HL-60/S4 (cell line): ENCODE measurements around the gene ETV5.

Experiments used
- in situ Hi-C: fragments of 300-500 bp; cut with MboI; formaldehyde crosslinking; loops from 2 replicates; pipeline ENCODE4 v1.14.3; 2022; ENCODE audit warnings: low sequenced_read_pairs

Gene ETV5

DNA sequence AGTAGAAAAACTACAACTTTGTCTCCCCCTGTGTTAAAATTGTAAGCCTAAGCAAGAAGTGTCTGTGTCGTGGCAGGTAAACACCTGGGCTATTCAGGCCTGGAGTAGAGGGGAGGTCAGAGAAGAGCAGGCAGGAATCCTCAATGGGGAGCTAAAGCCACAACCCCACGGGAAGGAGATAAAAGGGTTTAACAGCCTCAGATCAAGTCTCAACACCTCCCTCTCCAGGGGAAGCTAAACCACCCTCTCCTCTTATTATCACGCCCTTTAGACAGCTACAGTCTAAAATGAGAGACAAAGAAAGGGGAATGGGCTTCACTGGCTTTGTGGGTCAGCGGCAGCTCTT, 11.6 kb downstream of the ETV5 start:
- in situ Hi-C loops, result no loop called here

DNA sequence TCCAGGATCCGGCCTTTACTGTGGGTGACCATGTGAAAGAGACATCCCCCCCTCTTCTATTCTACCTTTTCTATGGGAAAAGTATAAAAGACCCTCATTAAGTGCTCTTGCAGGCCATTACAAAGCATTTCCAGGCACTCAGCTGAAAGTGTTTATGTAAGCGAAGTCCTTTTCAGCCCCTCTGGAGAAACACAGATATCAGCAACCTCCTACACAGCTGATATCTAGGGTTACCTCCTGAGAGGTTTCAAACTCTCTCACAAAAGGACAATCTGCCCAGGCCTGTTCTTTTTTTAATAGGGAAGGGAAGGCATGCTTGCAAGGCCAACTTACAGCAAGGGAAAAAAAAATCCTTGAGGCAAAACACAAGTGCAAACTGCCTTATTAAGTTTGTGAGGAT, 12.6 kb downstream of the ETV5 start:
- in situ Hi-C loops, result no loop called here

DNA sequence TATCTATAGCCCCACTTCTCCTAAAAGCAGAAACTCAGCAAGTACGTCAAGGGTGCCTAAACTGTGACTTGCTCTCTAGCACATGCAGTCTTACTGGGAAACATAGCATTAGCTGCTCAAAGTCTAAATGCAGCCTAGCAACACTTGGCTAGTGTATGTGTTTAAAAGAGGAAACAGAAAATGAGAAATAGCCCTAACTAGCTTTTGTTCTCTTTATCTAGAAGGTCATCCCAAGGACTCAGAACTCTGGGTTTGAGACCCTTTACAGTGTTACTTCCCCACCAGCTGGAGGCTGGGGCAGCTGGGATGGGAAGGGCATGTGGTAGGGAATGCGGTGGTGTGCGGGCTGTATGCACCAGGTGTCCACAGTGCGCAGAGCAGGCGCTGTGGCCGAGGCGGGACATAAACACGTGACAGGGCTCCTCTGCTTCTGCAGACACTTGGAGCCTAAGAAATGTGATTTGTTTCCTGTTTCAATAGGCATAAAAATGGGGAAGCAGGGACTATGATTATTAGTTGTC, 13.3 kb downstream of the ETV5 start:
- in situ Hi-C loops, result no loop called here

DNA sequence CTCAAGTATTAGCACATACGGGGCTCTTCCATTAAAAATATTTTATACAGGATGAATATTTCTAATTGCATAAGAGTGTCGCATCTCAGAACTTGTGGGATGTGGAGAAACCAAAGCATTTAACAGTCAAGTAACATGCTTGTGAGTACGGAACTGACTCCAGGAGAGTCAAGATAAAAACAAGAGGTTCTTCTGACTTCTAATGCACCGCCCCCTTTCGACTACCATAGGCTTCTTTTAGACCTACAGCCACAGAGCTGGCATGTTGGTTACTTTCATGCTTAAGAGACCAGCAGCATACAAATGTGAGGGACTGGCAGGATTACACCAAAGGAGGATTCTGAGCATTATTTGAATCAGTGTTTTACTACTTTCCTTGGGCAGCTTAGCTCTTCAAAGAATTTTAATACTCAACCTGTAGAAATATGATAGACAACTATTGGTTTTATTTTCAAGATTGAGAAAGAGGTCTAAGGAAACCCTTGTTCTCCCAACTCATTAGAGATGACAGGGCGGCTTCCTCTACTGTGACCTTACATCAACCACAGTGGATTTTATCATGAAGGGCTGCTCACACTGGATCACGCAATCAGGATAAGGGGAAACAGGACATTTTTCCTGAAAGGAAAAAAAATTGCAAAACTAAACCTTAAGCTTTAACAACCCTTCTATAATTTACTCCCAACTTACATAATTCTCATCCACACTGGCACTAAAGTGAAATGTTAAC, 14.0 kb downstream of the ETV5 start:
- in situ Hi-C loops, result no loop called here

DNA sequence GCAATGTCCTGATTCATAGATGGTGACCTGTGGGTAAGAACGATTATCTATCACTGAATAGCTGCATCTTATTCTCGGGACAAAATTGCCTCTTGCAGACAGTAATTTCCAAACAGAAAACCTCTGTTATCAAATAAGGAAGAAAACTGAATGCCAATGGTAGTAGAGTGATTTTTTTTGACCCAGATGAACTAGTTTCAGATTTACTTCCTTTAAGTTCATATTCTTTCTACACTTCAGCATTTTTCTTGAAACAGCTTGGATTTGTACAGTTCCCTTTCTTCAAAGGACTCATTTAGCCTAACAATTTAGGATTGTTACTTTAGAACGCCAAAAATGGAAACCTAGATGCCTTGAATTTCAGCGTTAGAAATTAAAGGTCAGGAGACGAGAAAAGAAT, 14.6 kb downstream of the ETV5 start:
- in situ Hi-C loops, result no loop called here

DNA sequence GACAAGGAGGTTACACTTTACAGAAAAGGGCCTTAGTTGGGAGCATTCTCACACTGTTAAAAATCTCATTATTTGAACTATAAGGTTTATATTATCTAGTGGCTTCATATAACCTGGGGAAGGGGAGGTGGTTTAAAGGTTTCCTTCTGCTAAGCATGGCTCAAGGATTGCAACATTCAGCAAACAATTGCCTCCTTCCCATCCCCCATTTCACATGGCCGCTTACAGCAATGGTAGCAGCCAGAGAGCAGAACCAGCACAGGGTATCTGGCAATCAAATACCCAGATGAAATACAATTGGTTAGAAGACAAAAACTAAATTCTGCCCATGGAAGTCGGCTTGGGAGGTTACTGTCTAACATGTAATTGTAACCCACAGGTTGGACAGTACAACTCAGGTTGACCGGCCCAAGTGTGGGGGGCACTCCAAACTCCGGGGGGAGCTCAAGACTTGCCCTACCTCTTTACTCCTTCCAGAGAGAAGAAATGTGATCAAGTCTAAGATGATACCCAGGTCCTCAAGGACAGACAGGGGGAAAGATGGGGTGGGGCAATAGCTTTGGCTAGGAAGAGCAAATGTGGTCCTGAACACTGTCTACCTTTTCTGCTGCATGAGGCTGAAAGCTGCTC, 15.5 kb downstream of the ETV5 start:
- in situ Hi-C loops, result no loop called here

DNA sequence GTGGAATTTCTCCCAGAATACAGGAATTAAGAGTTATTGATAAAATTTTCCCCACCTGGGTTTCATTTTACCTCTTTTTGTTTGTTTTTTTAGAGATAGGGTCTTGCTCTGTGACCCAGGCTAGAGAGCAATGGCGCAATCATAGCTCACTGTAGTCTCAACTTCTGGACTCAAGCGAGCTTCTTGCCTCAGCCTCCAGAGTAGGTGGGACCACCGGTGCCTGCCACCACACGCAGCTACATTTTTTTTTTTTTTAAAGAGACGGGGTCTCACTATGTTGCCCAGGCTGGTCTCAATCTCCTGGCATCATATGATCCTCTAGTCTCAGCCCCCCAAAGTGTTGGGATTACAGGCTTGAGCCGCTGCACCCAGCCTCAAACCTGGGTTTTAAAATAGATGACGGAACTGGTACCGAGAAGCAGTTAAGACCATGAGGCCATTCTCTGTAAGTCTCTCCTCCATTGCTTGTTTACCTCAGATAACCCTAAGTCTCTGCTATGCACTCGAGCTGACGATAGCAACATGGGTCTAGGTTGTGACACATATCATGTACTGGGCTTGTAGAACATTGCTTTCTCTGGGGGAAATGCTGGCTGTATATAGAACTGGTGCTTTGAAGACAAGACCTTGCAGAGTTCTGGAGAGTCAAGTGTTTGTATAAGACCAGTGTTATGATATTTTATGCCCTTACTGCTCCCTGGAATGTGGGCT, 16.4 kb downstream of the ETV5 start:
- in situ Hi-C loops, result no loop called here

DNA sequence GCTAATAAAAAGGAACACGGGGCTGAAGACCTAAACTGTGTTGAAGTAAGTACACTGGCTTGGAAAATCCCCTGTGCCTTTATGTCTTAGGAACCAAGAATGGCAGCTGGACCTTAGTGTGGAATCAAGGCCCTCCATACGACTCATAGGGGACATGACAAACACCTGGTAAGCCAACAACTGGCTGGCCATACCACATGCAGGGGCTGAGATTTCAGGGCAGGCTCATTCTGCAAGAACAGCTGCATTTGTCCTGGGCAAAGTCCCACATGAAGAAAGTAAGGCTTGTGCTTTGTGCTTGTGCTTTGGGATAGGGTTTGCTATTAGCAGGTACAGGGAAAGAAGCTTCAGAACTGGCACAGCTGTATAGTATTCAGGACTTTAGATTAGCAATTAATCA, 18.0 kb downstream of the ETV5 start:
- in situ Hi-C loops, result no loop called here

DNA sequence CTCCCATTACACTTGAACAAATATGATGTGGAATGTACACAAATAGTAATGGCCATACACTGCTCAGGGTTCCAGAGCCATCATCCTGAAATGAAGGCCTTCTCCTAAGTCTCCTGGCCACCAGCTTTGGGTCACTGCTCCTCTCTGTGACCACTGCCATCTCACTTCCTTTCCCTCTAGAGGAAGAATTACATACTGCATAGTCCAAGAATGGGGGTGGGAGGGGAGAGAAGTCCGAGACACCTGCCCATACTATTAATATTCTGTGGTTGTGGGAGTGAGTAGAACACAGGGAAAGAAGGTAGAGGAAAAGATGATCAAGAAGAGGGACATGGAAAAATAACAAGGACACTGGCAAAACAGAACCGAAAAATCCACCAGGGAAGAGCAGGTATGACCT, 20.6 kb downstream of the ETV5 start:
- in situ Hi-C loops, result no loop called here

DNA sequence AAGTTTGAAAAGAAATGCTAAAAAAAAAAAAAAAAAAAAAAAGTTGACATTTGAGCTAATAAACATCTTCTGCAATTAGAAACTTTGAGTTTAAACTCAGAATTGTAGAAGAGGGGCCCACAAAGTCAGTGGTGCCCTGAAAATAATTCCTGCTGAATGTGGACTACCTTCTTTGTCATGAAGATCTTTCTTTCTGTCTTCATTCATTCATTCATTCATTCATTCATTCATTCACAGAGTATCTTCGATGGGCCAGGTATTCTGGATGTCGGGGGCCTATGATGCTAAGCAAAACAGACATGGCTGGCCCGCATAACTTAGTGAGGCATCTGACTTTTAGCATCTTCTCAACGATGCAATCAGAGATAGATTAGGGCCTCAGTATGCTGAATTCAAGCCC, 24.6 kb downstream of the ETV5 start:
- in situ Hi-C loops, result no loop called here

DNA sequence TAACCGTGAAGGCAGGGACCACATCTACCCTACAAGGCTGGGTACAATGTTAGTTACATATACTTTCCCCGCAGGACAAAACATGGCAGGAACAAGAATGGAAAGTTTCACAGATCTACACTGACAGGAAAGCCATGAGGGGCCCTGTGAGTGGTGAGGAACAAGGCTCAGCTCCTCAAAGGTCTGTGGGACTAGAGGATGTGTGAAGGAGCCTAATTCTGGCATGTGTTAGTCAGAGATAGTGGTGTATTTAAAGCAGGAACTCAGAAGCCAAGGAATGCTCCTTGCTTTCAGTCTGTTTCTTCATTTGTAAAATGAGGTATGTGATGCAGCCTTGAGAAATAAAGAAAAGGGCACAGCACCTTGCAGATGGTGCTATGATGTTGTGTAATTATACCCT, 25.1 kb downstream of the ETV5 start:
- in situ Hi-C loops, result no loop called here

DNA sequence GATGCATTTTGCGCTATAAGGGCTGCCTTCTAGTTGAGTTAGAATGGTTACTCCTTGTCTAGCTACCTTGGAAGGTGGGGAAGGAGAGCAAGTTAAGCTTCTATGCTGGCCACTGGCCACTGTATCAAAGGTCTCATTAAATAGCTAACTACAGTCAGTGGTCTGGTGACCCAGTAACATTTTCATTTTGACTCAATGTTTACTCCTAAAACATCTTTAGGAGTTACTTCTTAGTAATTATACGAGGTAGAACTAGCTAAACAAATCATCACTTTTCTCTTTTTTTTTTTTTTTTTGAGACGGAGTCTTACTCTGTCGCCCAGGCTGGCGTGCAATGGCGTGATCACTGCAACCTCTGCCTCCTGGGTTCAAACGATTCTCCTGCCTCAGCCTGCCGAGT, 26.7 kb downstream of the ETV5 start:
- in situ Hi-C loops, result no loop called here

DNA sequence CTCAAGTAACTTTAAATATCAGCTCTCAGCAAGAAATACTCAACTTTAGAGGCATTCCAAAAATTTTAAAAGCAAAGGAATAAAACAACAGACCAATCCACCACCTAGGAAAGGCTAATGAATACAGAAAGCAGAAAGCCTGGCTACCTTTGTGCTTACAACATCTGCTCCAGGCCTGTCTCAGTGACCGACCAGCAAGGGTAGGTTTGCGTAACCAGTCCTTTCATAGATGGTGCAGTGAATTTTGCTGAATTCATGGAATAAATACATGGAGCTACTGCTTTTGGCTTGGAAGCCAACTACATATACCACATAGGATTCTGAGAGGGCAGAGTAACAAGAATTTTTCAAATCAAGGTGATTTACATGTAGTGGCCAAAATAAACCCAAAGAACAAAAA, 27.2 kb downstream of the ETV5 start:
- in situ Hi-C loops, result no loop called here

DNA sequence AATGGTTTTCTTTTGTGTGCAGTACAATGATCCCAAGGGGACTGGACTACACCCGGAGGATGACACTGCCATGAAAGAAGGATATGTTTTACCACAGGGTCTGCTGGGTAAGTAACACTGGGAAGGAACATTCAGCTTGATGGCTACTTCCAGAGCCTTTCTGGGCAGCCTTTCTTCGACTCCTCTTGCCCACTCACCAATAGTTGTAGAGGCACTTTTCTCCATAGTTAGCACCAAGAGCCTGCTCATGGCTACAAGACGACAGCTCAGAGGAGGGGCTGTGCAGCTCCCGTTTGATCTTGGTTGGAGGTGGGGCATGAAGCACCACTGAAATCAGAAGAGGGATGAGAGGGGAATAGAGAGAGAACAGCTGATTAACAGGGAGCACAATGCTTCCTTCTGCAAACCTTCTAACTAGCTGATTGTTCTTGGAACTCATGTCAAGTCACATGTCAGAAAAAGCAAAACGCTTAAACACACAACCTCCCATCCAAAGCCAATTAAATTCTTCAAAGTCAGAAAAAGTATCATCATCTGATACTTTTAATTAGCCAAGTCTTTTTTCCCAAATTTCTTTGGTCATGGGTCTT, 27.9 kb downstream of the ETV5 start:
- in situ Hi-C loops, result no loop called here

DNA sequence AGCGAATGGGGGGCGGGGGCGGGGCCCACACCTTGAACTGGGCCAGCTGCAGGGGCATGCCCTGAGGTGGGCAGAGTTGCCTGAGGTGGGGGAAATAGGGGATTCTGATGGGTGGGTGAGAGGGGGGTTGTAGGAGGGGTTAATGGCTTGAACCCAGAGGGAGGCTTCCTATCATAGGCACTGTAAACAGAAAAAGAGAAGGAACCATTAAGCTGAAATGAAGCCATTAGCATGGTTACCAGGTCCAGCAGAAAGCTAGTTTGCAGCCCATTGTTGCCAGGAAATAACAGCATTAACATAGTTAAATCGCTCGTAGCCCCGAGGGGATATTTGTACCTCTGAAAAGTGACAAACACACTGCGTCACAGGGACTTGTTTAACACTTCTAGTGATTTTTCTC, 29.0 kb downstream of the ETV5 start:
- in situ Hi-C loops, result no loop called here

DNA sequence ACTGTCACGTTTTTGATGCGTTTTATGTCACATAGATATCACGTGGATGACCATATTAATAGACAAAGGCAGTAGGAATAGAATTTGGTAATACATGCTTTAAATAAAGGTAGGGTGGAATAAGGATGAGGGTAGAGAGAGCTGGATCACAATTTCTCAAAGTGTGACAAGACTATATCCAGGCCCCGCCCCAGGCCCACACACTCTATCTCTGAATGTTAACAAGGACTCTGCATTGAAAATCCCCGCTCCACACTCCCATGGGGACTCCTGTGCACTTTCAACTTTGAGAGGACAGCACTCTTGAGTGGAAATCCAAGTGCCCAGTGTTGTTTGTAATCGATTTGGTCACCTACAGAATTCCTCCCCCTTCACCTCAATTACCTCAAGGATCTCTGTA, 31.4 kb downstream of the ETV5 start:
- in situ Hi-C loops, result no loop called here

DNA sequence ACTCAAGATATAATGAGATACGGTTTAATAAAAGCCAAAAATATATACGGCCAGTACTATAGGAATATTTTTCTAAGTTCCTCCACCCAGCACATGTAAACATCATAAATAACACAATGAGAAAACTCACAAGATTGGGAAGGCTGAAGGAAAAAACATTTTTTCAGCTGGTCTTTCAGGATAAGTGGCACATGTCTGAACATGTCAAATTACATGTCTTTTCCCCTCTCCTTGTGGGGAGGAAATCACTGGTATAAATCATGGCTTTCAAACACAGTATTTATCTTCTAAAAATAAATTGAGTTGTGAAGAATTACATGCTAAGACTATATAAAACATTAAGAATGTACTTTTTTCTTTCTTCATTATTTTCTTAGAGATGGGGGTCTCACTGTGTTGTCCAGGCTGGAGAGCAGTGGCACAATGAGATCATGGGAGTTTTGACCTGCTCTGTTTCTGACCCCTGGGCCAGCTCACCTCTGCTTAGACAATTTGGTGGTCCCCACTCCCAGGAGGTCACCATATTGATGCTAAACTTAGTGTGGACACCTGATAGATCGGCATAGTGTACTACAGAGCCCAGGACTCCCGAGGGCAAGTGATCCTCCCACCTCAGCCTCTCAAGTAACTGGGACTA, 32.8 kb downstream of the ETV5 start:
- in situ Hi-C loops, result no loop called here

DNA sequence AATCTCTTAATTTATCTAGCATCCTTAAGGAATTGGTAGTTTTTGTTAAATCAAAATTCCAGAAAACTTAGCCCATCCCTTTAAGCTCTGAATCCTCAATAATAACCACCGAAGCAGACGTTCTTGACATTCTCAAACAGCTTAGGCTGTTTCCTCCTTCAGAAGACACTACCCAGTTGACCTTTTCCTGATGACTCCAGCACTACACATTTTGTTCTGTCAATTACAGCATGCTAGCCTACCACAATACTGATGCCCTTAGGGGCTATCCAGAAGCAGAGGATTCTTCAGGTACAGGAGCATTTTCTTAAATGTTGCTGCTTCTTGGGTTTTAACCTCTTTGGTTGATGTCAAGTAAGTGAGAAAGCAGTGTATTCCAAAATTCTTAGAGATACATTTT, 33.4 kb downstream of the ETV5 start:
- in situ Hi-C loops, result no loop called here

DNA sequence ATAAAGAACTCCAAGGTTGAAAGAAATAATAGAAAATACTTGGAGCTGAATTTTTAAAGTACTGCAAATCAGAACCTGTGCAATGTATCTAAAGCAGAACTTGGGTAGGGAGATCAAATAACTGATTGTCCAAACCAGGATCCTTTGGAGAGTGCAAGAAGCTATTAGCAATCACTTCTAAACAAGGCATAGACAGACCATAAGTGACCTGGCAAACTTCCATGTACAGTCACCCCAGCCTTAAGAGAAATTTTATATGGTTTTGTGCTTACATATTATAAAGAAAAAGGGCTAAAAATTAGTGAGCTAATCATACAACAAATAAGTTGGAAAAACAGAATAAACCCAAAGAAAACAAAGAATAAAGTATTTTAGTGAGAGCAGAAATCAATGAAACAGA, 35.2 kb downstream of the ETV5 start:
- in situ Hi-C loops, result no loop called here

DNA sequence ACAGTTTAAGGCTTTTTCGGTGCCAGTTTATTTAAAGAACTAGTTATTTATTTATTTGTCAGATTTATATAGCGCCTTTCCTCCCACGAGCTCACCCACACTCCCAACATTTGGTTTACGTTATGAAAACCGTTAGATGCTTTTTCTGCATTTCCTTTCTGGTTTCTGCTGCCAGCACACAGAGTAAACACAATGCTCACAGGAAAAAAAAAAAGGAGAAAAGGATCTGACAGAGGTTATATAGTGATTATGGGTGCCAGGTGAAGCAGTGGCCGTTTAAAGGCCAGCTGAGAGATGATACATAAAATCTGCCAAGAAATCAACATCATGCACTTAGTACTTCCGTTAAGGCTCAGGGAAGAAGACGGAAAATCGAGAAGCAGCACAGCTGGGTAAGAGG, 37.9 kb downstream of the ETV5 start:
- in situ Hi-C loops, result no loop called here

DNA sequence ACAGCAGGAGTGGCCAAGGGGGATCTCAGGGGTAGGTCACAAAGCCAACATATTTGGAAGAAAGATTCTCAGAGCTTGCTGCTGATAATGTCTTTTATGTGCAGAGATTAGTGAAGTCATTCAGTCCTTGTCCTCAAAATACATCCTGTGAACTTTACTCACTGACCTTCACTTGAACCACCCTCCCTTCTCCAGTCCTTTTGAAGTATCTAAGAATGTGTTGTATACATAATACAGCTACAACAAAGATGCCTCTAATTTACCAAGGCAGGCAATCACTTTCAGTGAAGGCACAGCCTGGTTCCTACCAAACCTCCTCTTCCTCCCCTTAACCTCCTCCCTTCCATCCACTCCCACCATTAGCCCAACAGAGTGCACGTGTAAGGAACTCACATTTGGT, 38.3 kb downstream of the ETV5 start:
- in situ Hi-C loops, result no loop called here
